NOMO-1 treated with dmso at 0.1 percent for 144 hours (cell line): ENCODE measurements around the gene PCNT.
"Not testable (repeated sequence)": the region's sequence is repeated elsewhere in the genome, so short reads cannot be mapped to it uniquely, and the experiment has no call there.

Source experiments
- DNase-seq: peaks from one replicate; lab custom pipeline; 2025; ENCODE audit not compliant: unreplicated experiment; lab: John Stamatoyannopoulos, UW

Gene PCNT

GRCh38 chr21:46423546-46424038, 99.6 kb downstream of the PCNT start:
- DNase-seq, result no peak

- no peak for DNase-seq
Observed at GRCh38 chr21:46424039-46424591, 100.2 kb downstream of the PCNT start.

- no peak for DNase-seq
Observed at GRCh38 chr21:46424621-46425020, 100.7 kb downstream of the PCNT start.

GRCh38 chr21:46425041-46425440, 101.1 kb downstream of the PCNT start:
- DNase-seq, result no peak

GRCh38 chr21:46425571-46425970, 101.6 kb downstream of the PCNT start:
- DNase-seq, result no peak

GRCh38 chr21:46426313-46427046, 102.5 kb downstream of the PCNT start:
- no peak for DNase-seq

GRCh38 chr21:46427516-46427915, 103.6 kb downstream of the PCNT start:
- no peak for DNase-seq

- no peak for DNase-seq
Observed at GRCh38 chr21:46428286-46428685, 104.3 kb downstream of the PCNT start.

GRCh38 chr21:46428987-46429710, 105.2 kb downstream of the PCNT start:
- no peak for DNase-seq

GRCh38 chr21:46429754-46430681, 106.1 kb downstream of the PCNT start:
- no peak for DNase-seq

GRCh38 chr21:46431448-46431847, 107.5 kb downstream of the PCNT start:
- DNase-seq, result no peak

- peak; percentile 46 for DNase-seq
Observed at GRCh38 chr21:46431884-46432488, 108.0 kb downstream of the PCNT start.

- DNase-seq, result not testable (repeated sequence)
Observed at GRCh38 chr21:46433116-46433515, 109.2 kb downstream of the PCNT start.

GRCh38 chr21:46434322-46434958, 110.5 kb downstream of the PCNT start:
- DNase-seq, result no peak

- DNase-seq, result no peak
Observed at GRCh38 chr21:46435786-46436227, 111.9 kb downstream of the PCNT start.

- DNase-seq, result peak; percentile 4
Observed at GRCh38 chr21:46436621-46437020, 112.7 kb downstream of the PCNT start.

- no peak for DNase-seq
Observed at GRCh38 chr21:46437096-46437498, 113.1 kb downstream of the PCNT start.

GRCh38 chr21:46437511-46437910, 113.6 kb downstream of the PCNT start:
- DNase-seq, result no peak

- no peak for DNase-seq
Observed at GRCh38 chr21:46438241-46438640, 114.3 kb downstream of the PCNT start.

GRCh38 chr21:46439906-46440305, 116.0 kb downstream of the PCNT start:
- no peak for DNase-seq
